GM19351 (cell line): Measurements from ENCODE around the gene CASP10.
A peak's percentile ranks its signal among the peaks of the same experiment; 100 is the strongest.
"Not testable (repeated sequence)": the region's sequence is repeated elsewhere in the genome, so short reads cannot be mapped to it uniquely, and the experiment has no call there.

Source experiments
- ATAC-seq: cut with Tn5 transposase; IDR thresholded peaks from one replicate; pipeline ENCODE4 v1.9.1; 2021; ENCODE audit warnings: mild to moderate bottlenecking, moderate library complexity; ENCODE audit not compliant: unreplicated experiment

Gene CASP10

GRCh38 chr2:201231781-201232466 lies 49.0 kb downstream of the CASP10 start:
- peak; percentile 43 for ATAC-seq

GRCh38 chr2:201232467-201232815 lies 49.5 kb downstream of the CASP10 start:
- no peak for ATAC-seq

- peak; percentile 87 for ATAC-seq
These were observed 50.4 kb downstream of the CASP10 start for GRCh38 chr2:201233192-201233811.

GRCh38 chr2:201233812-201234662 lies 51.1 kb downstream of the CASP10 start:
- ATAC-seq, result peak; percentile 22

- no peak for ATAC-seq
These were observed 51.8 kb downstream of the CASP10 start for GRCh38 chr2:201234663-201235135.

- ATAC-seq, result no peak
These were observed 53.2 kb downstream of the CASP10 start for GRCh38 chr2:201235860-201236811.

GRCh38 chr2:201237486-201238123 lies 54.7 kb downstream of the CASP10 start:
- ATAC-seq, result no peak

- not testable (repeated sequence) for ATAC-seq
These were observed 56.4 kb downstream of the CASP10 start for GRCh38 chr2:201239167-201239935.

GRCh38 chr2:201242571-201243277 lies 59.8 kb downstream of the CASP10 start:
- ATAC-seq, result no peak

- no peak for ATAC-seq
These were observed 61.9 kb downstream of the CASP10 start for GRCh38 chr2:201244829-201245228.

- no peak for ATAC-seq
These were observed 63.3 kb downstream of the CASP10 start for GRCh38 chr2:201246280-201246679.

GRCh38 chr2:201248288-201248844 lies 65.4 kb downstream of the CASP10 start:
- peak; percentile 31 for ATAC-seq

GRCh38 chr2:201249889-201250288 lies 66.9 kb downstream of the CASP10 start:
- ATAC-seq, result no peak

- no peak for ATAC-seq
These were observed 67.8 kb downstream of the CASP10 start for GRCh38 chr2:201250741-201251140.

- no peak for ATAC-seq
These were observed 71.3 kb downstream of the CASP10 start for GRCh38 chr2:201254081-201254730.

- ATAC-seq, result no peak
These were observed 72.6 kb downstream of the CASP10 start for GRCh38 chr2:201255408-201256033.

- no peak for ATAC-seq
These were observed 73.1 kb downstream of the CASP10 start for GRCh38 chr2:201256082-201256481.
